ACC112 (cell line): Measurements from ENCODE around the gene MDFI.

Experiments used
- H2AFZ ChIP-seq: fragments of 200-600 bp; sonication (generic); one replicate; pipeline ENCODE4 v1.6.0; 2017; ENCODE audit warnings: antibody characterized with exemption, low read length; ENCODE audit not compliant: unreplicated experiment
- H3K27ac ChIP-seq: fragments of 200-600 bp; sonication (generic); 2 replicates; pipeline ENCODE4 v1.5.1; 2014; ENCODE audit warnings: low read depth, mild to moderate bottlenecking, antibody characterized with exemption, low read length, moderate library complexity
- H3K27me3 ChIP-seq: fragments of 200-600 bp; sonication (generic); 2 replicates; pipeline ENCODE4 v1.6.1; 2014; ENCODE audit warnings: mild to moderate bottlenecking, antibody characterized with exemption, low read length, moderate library complexity, mixed read lengths; ENCODE audit not compliant: insufficient read depth
- H3K36me3 ChIP-seq: fragments of 200-600 bp; sonication (generic); 2 replicates; pipeline ENCODE4 v1.6.1; 2016; ENCODE audit warnings: mild to moderate bottlenecking, antibody characterized with exemption, low read length, moderate library complexity, mixed read lengths; ENCODE audit not compliant: insufficient read depth
- H3K4me1 ChIP-seq: fragments of 200-600 bp; sonication (generic); one replicate; pipeline ENCODE4 v1.6.1; 2016; ENCODE audit warnings: low read length, mixed read lengths; ENCODE audit not compliant: insufficient read depth, unreplicated experiment, control insufficient read depth
- H3K4me3 ChIP-seq: fragments of 200-600 bp; sonication (generic); 2 replicates; pipeline ENCODE4 v1.5.1; 2014; ENCODE audit warnings: mild to moderate bottlenecking, low read depth, low read length
- H3K79me2 ChIP-seq: fragments of 200-600 bp; sonication (generic); one replicate; pipeline ENCODE4 v1.6.0; 2016; ENCODE audit warnings: low read length; ENCODE audit not compliant: control insufficient read depth, unreplicated experiment, insufficient read depth

MDFI gene

GRCh38 chr6:41697861-41698781, 59.9 kb downstream of the MDFI start:
- peak overlapping the region; percentile 2 for H2AFZ ChIP-seq
- H3K27me3 ChIP-seq = no peaks in the 10 kb centered on the region
- H3K4me1 ChIP-seq = peaks cover 16% of the 10 kb centered on the region
- no peaks in the 10 kb centered on the region for H3K79me2 ChIP-seq
- H3K27ac ChIP-seq = peak overlapping the region; percentile 74
- no peaks in the 10 kb centered on the region for H3K36me3 ChIP-seq
- no peak overlapping the region for H3K4me3 ChIP-seq

- H3K27ac ChIP-seq = peak overlapping the region; percentile 74
- H3K36me3 ChIP-seq = no peaks in the 10 kb centered on the region
- no peaks in the 10 kb centered on the region for H3K79me2 ChIP-seq
- H3K4me3 ChIP-seq = no peak overlapping the region
- no peak overlapping the region for H2AFZ ChIP-seq
- peaks cover 16% of the 10 kb centered on the region for H3K4me1 ChIP-seq
- H3K27me3 ChIP-seq = no peaks in the 10 kb centered on the region
Measured at GRCh38 chr6:41699063-41699462, 60.8 kb downstream of the MDFI start.

- no peak overlapping the region for H2AFZ ChIP-seq
Measured at GRCh38 chr6:41700463-41701347, 62.4 kb downstream of the MDFI start.

DNA sequence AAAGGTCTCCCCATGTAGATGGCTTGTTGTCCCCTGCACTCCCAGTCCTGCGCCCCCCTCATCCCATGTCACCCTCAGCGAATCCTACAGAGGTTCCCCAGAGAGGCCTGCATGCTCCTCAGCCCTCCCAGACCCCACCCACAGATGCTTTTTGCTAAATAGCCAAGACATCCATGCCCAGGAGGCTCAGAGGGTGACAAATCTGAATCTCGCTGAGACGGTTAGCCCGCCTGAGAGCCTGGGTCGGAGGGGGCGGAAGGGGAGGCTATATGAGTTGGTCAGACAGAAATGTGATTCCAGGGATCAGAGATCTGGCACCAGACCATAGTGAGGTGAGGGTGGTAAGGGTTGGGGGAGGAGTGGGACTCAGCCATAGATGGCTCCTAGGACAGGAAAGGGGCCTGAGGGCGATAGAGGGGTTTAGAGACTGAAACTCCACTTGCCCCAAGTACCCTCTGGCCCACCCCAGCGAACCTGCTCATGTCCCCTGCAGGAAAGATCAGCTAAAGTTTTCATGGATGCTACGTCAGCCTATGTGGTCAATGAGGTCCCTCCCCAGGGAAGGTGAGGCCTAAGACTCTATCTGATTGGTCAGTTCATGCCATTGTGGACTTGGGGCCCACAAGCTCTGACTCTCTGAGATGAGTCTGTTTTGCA, 63.9 kb downstream of the MDFI start:
- Histone ChIP-seq H2AFZ (no peak overlapping the region), H3K79me2 (no peaks in the 10 kb centered on the region), H3K4me1 (peaks cover 35% of the 10 kb centered on the region), H3K36me3 (no peaks in the 10 kb centered on the region), H3K27ac (no peak overlapping the region), H3K4me3 (no peak overlapping the region), H3K27me3 (no peaks in the 10 kb centered on the region)

More at GRCh38 chr6:41700463-41701347, 62.4 kb downstream of the MDFI start:
- H3K4me3 ChIP-seq = no peak overlapping the region
- no peaks in the 10 kb centered on the region for H3K79me2 ChIP-seq
- no peak overlapping the region for H3K27ac ChIP-seq
- H3K27me3 ChIP-seq = no peaks in the 10 kb centered on the region
- H3K36me3 ChIP-seq = no peaks in the 10 kb centered on the region
- H3K4me1 ChIP-seq = peaks cover 21% of the 10 kb centered on the region

DNA sequence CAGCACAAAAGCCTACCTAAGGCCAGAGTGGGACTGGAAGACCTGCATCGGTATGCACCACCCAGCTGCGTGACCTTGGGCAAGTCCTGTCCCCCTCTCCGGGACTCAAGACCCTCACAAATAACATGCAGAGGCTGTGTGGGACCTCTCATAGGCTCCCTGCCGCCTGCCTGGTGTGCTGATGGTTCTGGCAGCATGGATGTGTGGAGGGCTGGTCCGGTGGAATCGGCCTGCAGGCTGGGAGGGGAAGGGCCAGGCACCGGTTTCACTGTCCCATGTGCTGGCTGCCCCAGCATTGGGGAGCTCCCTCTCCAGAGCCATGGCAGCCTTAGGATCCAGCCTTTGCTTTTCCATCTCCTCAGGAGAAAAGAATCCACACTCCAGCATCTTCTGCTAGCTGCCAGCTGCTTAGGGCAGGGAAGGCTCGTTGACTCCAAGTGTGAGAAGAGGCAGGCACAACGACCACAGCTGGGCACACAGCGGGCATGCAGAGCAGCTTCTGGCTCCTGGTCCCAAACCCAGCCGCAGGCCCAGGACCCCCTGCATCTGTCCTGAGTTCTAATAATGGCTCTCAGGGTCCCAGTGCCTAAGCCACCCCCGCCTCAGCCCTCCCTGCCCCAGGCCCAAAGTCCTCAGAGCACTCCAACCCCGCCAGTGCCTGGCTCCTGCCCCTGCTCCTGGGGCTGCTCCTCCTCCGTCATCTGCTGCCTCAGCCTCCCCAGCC, 64.7 kb downstream of the MDFI start:
- Histone ChIP-seq H3K36me3 (no peaks in the 10 kb centered on the region), H3K4me1 (peaks cover 28% of the 10 kb centered on the region), H3K79me2 (no peaks in the 10 kb centered on the region), H3K4me3 (no peak overlapping the region), H3K27ac (no peak overlapping the region), H3K27me3 (no peaks in the 10 kb centered on the region), H2AFZ (no peak overlapping the region)
